HCT116 (cell line): ENCODE data around the gene PDGFA. TPM values are rescaled to one million over a fixed set of nuclear protein-coding genes. Genes with fewer than 3 reads are reported as not detected.

Experiments used
- ATAC-seq: fragments of 200-7000 bp; cut with Tn5 transposase; 2 replicates; pipeline ENCODE4 v1.9.1; 2020; ENCODE audit warnings: mild to moderate bottlenecking, moderate library complexity
- BruUV-seq: library from RNA; stranded (reverse); fragments of 400-500 nt; replicated peaks from 2 replicates; lab custom pipeline; 2021; lab: Mats Ljungman, UMichigan
- CTCF ChIA-PET: fragments of 300-600 bp; sonication (Branson Sonifier 250); formaldehyde crosslinking; loops from one replicate; lab custom pipeline; 2021; ENCODE audit warnings: antibody characterized with exemption; lab: Charles Lee
- POLR2A ChIA-PET: fragments of 300-600, 350-600 bp; sonication (Branson Sonifier 250); formaldehyde crosslinking; loops from one replicate; lab custom pipeline; 2021; ENCODE audit warnings: antibody characterized with exemption; lab: Charles Lee
- RAD21 ChIA-PET, 2 experiments: fragments of 300-600 bp; sonication (Branson Sonifier 250); formaldehyde crosslinking; loops; one replicate each; lab custom pipeline; 2023; ENCODE audit warnings: low total read pairs in 2 of 2; ENCODE audit not compliant: uncharacterized antibody in 2 of 2, unreplicated experiment in 2 of 2, low non-redundant PET in 1 of 2; lab: Charles Lee
- DNase-seq: peaks from one replicate; pipeline ENCODE4 v3.0.0-alpha.2; 2010; ENCODE audit warnings: low read depth, low spot score
- H2AFZ ChIP-seq: fragments of 200-600 bp; shearing (Covaris generic), sonication (generic); 2 replicates; pipeline ENCODE4 v1.6.1; 2017; ENCODE audit warnings: low read depth, mixed run types, mixed read lengths, antibody characterized with exemption, low read length; ENCODE audit not compliant: poor library complexity, severe bottlenecking
- H3K27ac ChIP-seq: 2 replicates; pipeline ENCODE4 v1.5.1; 2012; ENCODE audit warnings: low read depth, low read length
- H3K27me3 ChIP-seq: fragments of 200-600 bp; sonication (generic); 2 replicates; pipeline ENCODE4 v1.6.1; 2016; ENCODE audit warnings: mixed run types, low read length, mixed read lengths; ENCODE audit not compliant: insufficient read depth
- H3K36me3 ChIP-seq, 2 experiments: fragments of 200-500 bp in 1 of 2; fragments of 200-600 bp in 1 of 2; sonication (Bioruptor generic) in 1 of 2; sonication (generic) in 1 of 2; 2 replicates each; pipeline versions ENCODE4 v1.5.1 to v1.6.1; 2014 to 2016; ENCODE audit warnings: low read length in 2 of 2, inconsistent platforms in 1 of 2, mixed read lengths in 1 of 2, mixed run types in 1 of 2; ENCODE audit not compliant: insufficient read depth in 2 of 2, control insufficient read depth in 1 of 2
- H3K4me1 ChIP-seq, 2 experiments: fragments of 200-600 bp in 1 of 2; sonication (generic) in 1 of 2; 2 replicates each; pipeline versions ENCODE4 v1.5.1 to v1.6.1; 2012 to 2017; ENCODE audit warnings: low read length in 2 of 2, inconsistent platforms in 1 of 2, mild to moderate bottlenecking in 1 of 2, mixed read lengths in 1 of 2, mixed run types in 1 of 2, moderate library complexity in 1 of 2; ENCODE audit not compliant: insufficient read depth in 2 of 2, control insufficient read depth in 1 of 2
- H3K4me2 ChIP-seq: fragments of 200-600 bp; sonication (generic); 2 replicates; pipeline ENCODE4 v1.6.1; 2017; ENCODE audit warnings: mixed run types, low read length, mixed read lengths
- H3K4me3 ChIP-seq, 2 experiments: fragments of 200-600 bp in 1 of 2; sonication (generic) in 1 of 2; replicated peaks in 1 of 2; 2 replicates each; pipeline ENCODE4 v1.5.1; 2011 to 2016; ENCODE audit warnings: low read length in 2 of 2, control low read depth in 1 of 2, low read depth in 1 of 2, mild to moderate bottlenecking in 1 of 2, mixed read lengths in 1 of 2, mixed run types in 1 of 2
- H3K79me2 ChIP-seq: fragments of 200-600 bp; sonication (generic); 2 replicates; pipeline ENCODE4 v1.6.1; 2017; ENCODE audit warnings: mild to moderate bottlenecking, mixed run types, low read length, moderate library complexity, mixed read lengths; ENCODE audit not compliant: insufficient read depth
- H3K9ac ChIP-seq: fragments of 200-600 bp; sonication (generic); 2 replicates; pipeline ENCODE4 v1.6.1; 2016; ENCODE audit warnings: low read length, mixed read lengths
- H3K9me2 ChIP-seq: fragments of 200-600 bp; sonication (generic), shearing (Covaris generic); 2 replicates; pipeline ENCODE4 v1.6.1; 2017; ENCODE audit warnings: mixed run types, mild to moderate bottlenecking, moderate library complexity; ENCODE audit not compliant: insufficient read depth
- H3K9me3 ChIP-seq, 2 experiments: fragments of 200-500 bp in 1 of 2; fragments of 200-600 bp in 1 of 2; sonication (Bioruptor generic) in 1 of 2; sonication (generic) in 1 of 2; 2 replicates each; pipeline ENCODE4 v1.6.1; 2014 to 2017; ENCODE audit warnings: low read length in 2 of 2, mixed read lengths in 2 of 2, inconsistent platforms in 1 of 2, low read depth in 1 of 2, mild to moderate bottlenecking in 1 of 2, mixed run types in 1 of 2, moderate library complexity in 1 of 2; ENCODE audit not compliant: control insufficient read depth in 1 of 2, insufficient read depth in 1 of 2
- H4K20me1 ChIP-seq: fragments of 200-600 bp; sonication (generic), shearing (Covaris generic); 2 replicates; pipeline ENCODE4 v1.6.1; 2017; ENCODE audit warnings: mixed run types, mild to moderate bottlenecking, moderate library complexity; ENCODE audit not compliant: insufficient read depth
- ATF3 ChIP-seq: IDR thresholded peaks from 2 replicates; pipeline ENCODE4 v1.6.1; 2012
- EGR1 ChIP-seq: IDR thresholded peaks from 2 replicates; pipeline ENCODE4 v1.6.1; 2012; ENCODE audit warnings: low read depth
- ELF1 ChIP-seq: IDR thresholded peaks from 2 replicates; pipeline ENCODE4 v1.6.1; 2012; ENCODE audit warnings: low read depth, borderline replicate concordance
- EZH2 ChIP-seq: fragments of 200-600 bp; sonication (generic); IDR thresholded peaks from 2 replicates; pipeline ENCODE4 v1.6.1; 2017; ENCODE audit warnings: antibody characterized with exemption, mixed run types
- JUND ChIP-seq: IDR thresholded peaks from 2 replicates; pipeline ENCODE4 v1.6.1; 2012
- MAX ChIP-seq: IDR thresholded peaks from 2 replicates; pipeline ENCODE4 v1.6.1; 2012
- POLR2A ChIP-seq: IDR thresholded peaks from 2 replicates; pipeline ENCODE4 v1.7.0; 2011; ENCODE audit warnings: borderline replicate concordance; ENCODE audit not compliant: insufficient read depth, insufficient read length; ENCODE audit errors: extremely low read depth
- RAD21 ChIP-seq: IDR thresholded peaks from 2 replicates; pipeline ENCODE4 v1.6.1; 2012; ENCODE audit warnings: low read depth, mild to moderate bottlenecking
- REST ChIP-seq: IDR thresholded peaks from 2 replicates; pipeline ENCODE4 v1.6.1; 2012; ENCODE audit warnings: low read depth
- SP1 ChIP-seq: IDR thresholded peaks from 2 replicates; pipeline ENCODE4 v1.6.1; 2012; ENCODE audit warnings: low read depth
- SRF ChIP-seq: IDR thresholded peaks from 2 replicates; pipeline ENCODE4 v1.6.1; 2012; ENCODE audit warnings: low read depth
- TCF7L2 ChIP-seq: IDR thresholded peaks from 2 replicates; pipeline ENCODE4 v1.7.0; 2011; ENCODE audit warnings: borderline replicate concordance, inconsistent platforms; ENCODE audit not compliant: insufficient read depth, insufficient read length; ENCODE audit errors: extremely low read depth
- YY1 ChIP-seq: IDR thresholded peaks from 2 replicates; pipeline ENCODE4 v1.6.1; 2011; ENCODE audit warnings: low read length, low read depth, moderate library complexity, mild to moderate bottlenecking; ENCODE audit not compliant: insufficient replicate concordance; ENCODE audit errors: extremely low read depth
- ZFX ChIP-seq: fragments of 450-650 bp; IDR thresholded peaks from 2 replicates; pipeline ENCODE4 v1.6.1; 2017
- intact Hi-C: fragments of 100-400 bp; cut with micrococcal nuclease; formaldehyde crosslinking; loops from 2 replicates; pipeline ENCODE4 v1.10.0; 2022
- total RNA-seq: library from RNA; stranded (reverse); gene quantifications from one replicate; pipeline ENCODE4 v1.2.1, GENCODE V29; 2021; ENCODE audit not compliant: unreplicated experiment

PDGFA gene
- total RNA-seq, 1 experiment from 2014 or later = 44.7 TPM

GRCh38 chr7:484356-485101 lies 35.1 kb downstream of the PDGFA start:
- no peaks in the 10 kb centered on the region for H3K4me1 ChIP-seq
- ChIA-PET POLR2A (no interaction called here), RAD21 (no interaction called here), CTCF (no interaction called here)
- DNase-seq (no peak), ATAC-seq (no peak)
- H2AFZ ChIP-seq = no peak overlapping the region
- H3K36me3 ChIP-seq = no peaks in the 10 kb centered on the region
- no peaks in the 10 kb centered on the region for H3K79me2 ChIP-seq
- TF ChIP-seq RAD21 (no peak), MAX (no peak), JUND (no peak), TCF7L2 (no peak), SRF (no peak), ZFX (no peak), SP1 (no peak), ELF1 (no peak), EGR1 (no peak), YY1 (no peak), REST (no peak), ATF3 (no peak), EZH2 (no peak), POLR2A (no peak)
- no peak overlapping the region for H3K4me2 ChIP-seq
- H3K27me3 ChIP-seq = peaks cover 16% of the 10 kb centered on the region; the same call in 1 of the 2 replicates
- BruUV-seq = no TSS peak
- H4K20me1 ChIP-seq = no peaks in the 10 kb centered on the region
- no peak overlapping the region for H3K9ac ChIP-seq
- intact Hi-C loops = no loop called here
- no peak overlapping the region for H3K27ac ChIP-seq
- H3K4me3 ChIP-seq = no peak overlapping the region
- no peaks in the 10 kb centered on the region for H3K9me3 ChIP-seq
- H3K9me2 ChIP-seq = no peaks in the 10 kb centered on the region
